Measurements from ENCODE around the gene SPEM2. TPM values are rescaled to one million over a fixed set of nuclear protein-coding genes. Genes with fewer than 3 reads are reported as not detected.
A peak's percentile ranks its signal among the peaks of the same experiment; 100 is the strongest.

SPEM2 gene
- total RNA-seq, 8 experiments from 2014 or later = 0.24 to 0.43 (median 0.40) TPM; not detected in 5

GRCh38 chr17:7392696-7393612, 32.5 kb upstream of the SPEM2 start:
- WGBS, 10 experiments = 60 to 100% (median 96%) methylated on average over 1 to 6 of the region's 42 CpGs; no CpG with 5 or more reads in 5 of the 10 experiments
- in situ Hi-C loops (cut with MboI; ENCODE audit: low pct_unique_long_range_greater_than_20kb in 2 of 9, low sequenced_read_pairs in 9 of 9, unreplicated experiment in 9 of 9) = no loop called here
- H3K4me1 ChIP-seq (replicated peaks in 1 of 2) = peaks cover 14 to 15% of the 10 kb centered on the region in 2 donors
- ATAC-seq (replicated peaks in 6 of 8) = no peak
- peak overlapping the region in 3 of 5 donors; percentile 42 to 56 (median 55) for H3K4me3 ChIP-seq
- H3K27ac ChIP-seq = no peak overlapping the region

GRCh38 chr17:7393613-7394451, 31.6 kb upstream of the SPEM2 start:
- H3K27ac ChIP-seq = peak overlapping the region; percentile 29 to 75
- peak; percentile 20 to 49 (median 33) for ATAC-seq (replicated peaks in 6 of 8)
- in situ Hi-C loops (cut with MboI; ENCODE audit: low pct_unique_long_range_greater_than_20kb in 2 of 9, low sequenced_read_pairs in 9 of 9, unreplicated experiment in 9 of 9) = no loop called here
- H3K4me3 ChIP-seq = peak overlapping the region; percentile 42 to 64 (median 55)
- WGBS, 10 experiments = 0 to 9% methylated on average over 2 to 21 of the region's 48 CpGs; no CpG with 5 or more reads in 8 of the 10 experiments
- H3K4me1 ChIP-seq (replicated peaks in 1 of 2) = peaks cover 14 to 15% of the 10 kb centered on the region in 2 donors

- Histone ChIP-seq H3K27ac (peak within 1 kb of the TSS; percentile 75 to 80), H3K4me1 (replicated peaks in 1 of 2) (peaks cover 14 to 15% of the 10 kb centered on the region in 2 donors), H3K4me3 (peak within 1 kb of the TSS; percentile 42 to 64 (median 55))
- in situ Hi-C loops (cut with MboI; ENCODE audit: low pct_unique_long_range_greater_than_20kb in 2 of 9, low sequenced_read_pairs in 9 of 9, unreplicated experiment in 9 of 9) = no loop called here
- WGBS, 10 experiments = 0 to 2% methylated on average over 2 to 18 of the region's 71 CpGs; no CpG with 5 or more reads in 8 of the 10 experiments
- peak; percentile 87 to 90 (median 89) for ATAC-seq (replicated peaks in 6 of 8)
Observed at GRCh38 chr17:7394452-7395191, 30.8 kb upstream of the SPEM2 start, which contains the start of gene PLSCR3. PLSCR3 (minus strand) TSS chr17:7394525; CDS start chr17:7394110, 415 bp downstream.

- no peak overlapping the region for H3K27ac ChIP-seq
- peaks cover 14 to 15% of the 10 kb centered on the region in 2 donors for H3K4me1 ChIP-seq (replicated peaks in 1 of 2)
- 69 to 100% (median 83%) methylated on average over 1 to 3 of the region's 4 CpGs; no CpG with 5 or more reads in 6 of the 10 experiments for WGBS, 10 experiments
- H3K4me3 ChIP-seq = no peak overlapping the region
- in situ Hi-C loops (cut with MboI; ENCODE audit: low pct_unique_long_range_greater_than_20kb in 2 of 9, low sequenced_read_pairs in 9 of 9, unreplicated experiment in 9 of 9) = no loop called here
- ATAC-seq (replicated peaks in 6 of 8) = no peak
Observed at GRCh38 chr17:7396147-7396546, 29.3 kb upstream of the SPEM2 start.

- Histone ChIP-seq H3K4me1 (replicated peaks in 1 of 2) (peaks cover 15 to 17% of the 10 kb centered on the region in 2 donors), H3K27ac (no peak overlapping the region), H3K4me3 (no peak overlapping the region)
- no peak for ATAC-seq (replicated peaks in 6 of 8)
- WGBS, 10 experiments = 70 to 100% (median 100%) methylated on average over 1 to 2 of the region's 2 CpGs; no CpG with 5 or more reads in 5 of the 10 experiments
- in situ Hi-C loops (cut with MboI; ENCODE audit: low pct_unique_long_range_greater_than_20kb in 2 of 9, low sequenced_read_pairs in 9 of 9, unreplicated experiment in 9 of 9) = no loop called here
Observed at GRCh38 chr17:7398612-7399011, 26.8 kb upstream of the SPEM2 start.

GRCh38 chr17:7403043-7403726, 22.2 kb upstream of the SPEM2 start:
- Histone ChIP-seq H3K27ac (peak overlapping the region; percentile 74 to 81), H3K4me3 (peak overlapping the region; percentile 59 to 88 (median 65)), H3K4me1 (replicated peaks in 1 of 2) (peaks cover 19 to 22% of the 10 kb centered on the region in 2 donors)
- WGBS, 10 experiments = 8 to 83% (median 47%) methylated on average over 1 to 7 of the region's 16 CpGs; no CpG with 5 or more reads in 3 of the 10 experiments
- no peak for ATAC-seq (replicated peaks in 6 of 8)
- in situ Hi-C loops (cut with MboI; ENCODE audit: low pct_unique_long_range_greater_than_20kb in 2 of 9, low sequenced_read_pairs in 9 of 9, unreplicated experiment in 9 of 9) = no loop called here

GRCh38 chr17:7403727-7403976, 21.8 kb upstream of the SPEM2 start:
- peaks cover 19 to 22% of the 10 kb centered on the region in 2 donors for H3K4me1 ChIP-seq (replicated peaks in 1 of 2)
- peak overlapping the region; percentile 59 to 88 (median 65) for H3K4me3 ChIP-seq
- peak overlapping the region; percentile 74 to 81 for H3K27ac ChIP-seq
- peak in 3 of 8 experiments; percentile 26 to 38 (median 31) for ATAC-seq (replicated peaks in 6 of 8)
- WGBS, 10 experiments = no CpG with 5 or more reads among the region's 13 CpGs
- in situ Hi-C loops (cut with MboI; ENCODE audit: low pct_unique_long_range_greater_than_20kb in 2 of 9, low sequenced_read_pairs in 9 of 9, unreplicated experiment in 9 of 9) = no loop called here

GRCh38 chr17:7403977-7404736, 21.3 kb upstream of the SPEM2 start, which contains the start of gene TMEM256:
TMEM256 (minus strand) TSS chr17:7404097; CDS start chr17:7404084, 13 bp downstream.
- peak; percentile 86 to 89 (median 87) for ATAC-seq (replicated peaks in 6 of 8)
- peak within 1 kb of the TSS; percentile 59 to 88 (median 65) for H3K4me3 ChIP-seq
- peak within 1 kb of the TSS; percentile 86 to 89 for H3K27ac ChIP-seq
- WGBS, 10 experiments = 0% methylated on average over 1 to 3 of the region's 49 CpGs; no CpG with 5 or more reads in 7 of the 10 experiments
- peaks cover 19 to 22% of the 10 kb centered on the region in 2 donors for H3K4me1 ChIP-seq (replicated peaks in 1 of 2)
- in situ Hi-C loops (cut with MboI; ENCODE audit: low pct_unique_long_range_greater_than_20kb in 2 of 9, low sequenced_read_pairs in 9 of 9, unreplicated experiment in 9 of 9) = no loop called here

GRCh38 chr17:7404737-7405349, 20.6 kb upstream of the SPEM2 start:
- H3K4me1 ChIP-seq (replicated peaks in 1 of 2) = peaks cover 19 to 22% of the 10 kb centered on the region in 2 donors
- in situ Hi-C loops (cut with MboI; ENCODE audit: low pct_unique_long_range_greater_than_20kb in 2 of 9, low sequenced_read_pairs in 9 of 9, unreplicated experiment in 9 of 9) = no loop called here
- ATAC-seq (replicated peaks in 6 of 8) = peak in 7 of 8 experiments; percentile 1 to 44 (median 35)
- peak overlapping the region; percentile 59 to 88 (median 65) for H3K4me3 ChIP-seq
- H3K27ac ChIP-seq = peak overlapping the region; percentile 86 to 89
- WGBS, 10 experiments = no CpG with 5 or more reads among the region's 65 CpGs

- peak in 4 of 8 experiments; percentile 1 to 6 (median 2) for ATAC-seq (replicated peaks in 6 of 8)
- in situ Hi-C loops (cut with MboI; ENCODE audit: low pct_unique_long_range_greater_than_20kb in 2 of 9, low sequenced_read_pairs in 9 of 9, unreplicated experiment in 9 of 9) = no loop called here
- Histone ChIP-seq H3K27ac (peak overlapping the region; percentile 86 to 89), H3K4me3 (peak overlapping the region; percentile 59 to 88 (median 65)), H3K4me1 (replicated peaks in 1 of 2) (peaks cover 19 to 22% of the 10 kb centered on the region in 2 donors)
- WGBS, 10 experiments = 0 to 80% (median 7%) methylated on average over 1 to 3 of the region's 38 CpGs; no CpG with 5 or more reads in 1 of the 10 experiments
Observed at GRCh38 chr17:7405350-7406234, 19.8 kb upstream of the SPEM2 start.

Data from motor neuron (in vitro differentiated cells).